ENCODE measurements around the gene RAI2. TPM values are rescaled to one million over a fixed set of nuclear protein-coding genes. Genes with fewer than 3 reads are reported as not detected.

RAI2 gene
- total and polyA plus RNA-seq, 8 donors, result 14.9 to 20.6 (median 16.9) TPM

DNA sequence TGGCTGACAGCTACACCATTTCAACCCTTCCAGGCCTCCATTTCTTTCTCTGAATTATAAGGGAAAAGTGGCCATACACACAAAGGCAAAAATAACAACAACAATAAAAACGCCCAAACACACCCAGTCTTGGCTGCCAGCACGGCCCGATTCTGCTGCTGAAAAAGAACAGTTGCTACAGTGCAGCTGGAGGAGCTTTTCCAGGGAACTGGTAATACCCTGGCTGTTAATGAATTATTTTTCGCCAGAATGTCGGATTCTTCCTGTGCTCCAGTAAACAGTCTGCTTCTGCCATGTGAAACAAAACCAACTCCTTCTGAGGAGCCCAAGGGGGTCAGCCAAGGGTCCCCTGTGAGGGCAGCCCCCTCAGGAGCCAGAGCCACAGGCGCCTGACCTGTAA is 6.6 kb downstream of the RAI2 start:
- intact Hi-C loops (cut with DNase I), result no loop called here
- DNase-seq, result no peak
- peaks cover 1 to 13% of the 10 kb centered on the region in 2 donors for H3K27me3 ChIP-seq
- no peaks in the 10 kb centered on the region for H3K4me1 ChIP-seq
- H3K27ac ChIP-seq, result no peak overlapping the region
- H3K9me3 ChIP-seq, result no peaks in the 10 kb centered on the region
- no peak overlapping the region for H3K4me3 ChIP-seq
- TF ChIP-seq, protein P1, sequence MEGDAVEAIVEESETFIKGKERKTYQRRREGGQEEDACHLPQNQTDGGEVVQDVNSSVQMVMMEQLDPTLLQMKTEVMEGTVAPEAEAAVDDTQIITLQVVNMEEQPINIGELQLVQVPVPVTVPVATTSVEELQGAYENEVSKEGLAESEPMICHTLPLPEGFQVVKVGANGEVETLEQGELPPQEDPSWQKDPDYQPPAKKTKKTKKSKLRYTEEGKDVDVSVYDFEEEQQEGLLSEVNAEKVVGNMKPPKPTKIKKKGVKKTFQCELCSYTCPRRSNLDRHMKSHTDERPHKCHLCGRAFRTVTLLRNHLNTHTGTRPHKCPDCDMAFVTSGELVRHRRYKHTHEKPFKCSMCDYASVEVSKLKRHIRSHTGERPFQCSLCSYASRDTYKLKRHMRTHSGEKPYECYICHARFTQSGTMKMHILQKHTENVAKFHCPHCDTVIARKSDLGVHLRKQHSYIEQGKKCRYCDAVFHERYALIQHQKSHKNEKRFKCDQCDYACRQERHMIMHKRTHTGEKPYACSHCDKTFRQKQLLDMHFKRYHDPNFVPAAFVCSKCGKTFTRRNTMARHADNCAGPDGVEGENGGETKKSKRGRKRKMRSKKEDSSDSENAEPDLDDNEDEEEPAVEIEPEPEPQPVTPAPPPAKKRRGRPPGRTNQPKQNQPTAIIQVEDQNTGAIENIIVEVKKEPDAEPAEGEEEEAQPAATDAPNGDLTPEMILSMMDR (IDR thresholded peaks at IDR 0.05), result no peak
- no peaks in the 10 kb centered on the region for H3K36me3 ChIP-seq
- ATAC-seq, result no peak

DNA sequence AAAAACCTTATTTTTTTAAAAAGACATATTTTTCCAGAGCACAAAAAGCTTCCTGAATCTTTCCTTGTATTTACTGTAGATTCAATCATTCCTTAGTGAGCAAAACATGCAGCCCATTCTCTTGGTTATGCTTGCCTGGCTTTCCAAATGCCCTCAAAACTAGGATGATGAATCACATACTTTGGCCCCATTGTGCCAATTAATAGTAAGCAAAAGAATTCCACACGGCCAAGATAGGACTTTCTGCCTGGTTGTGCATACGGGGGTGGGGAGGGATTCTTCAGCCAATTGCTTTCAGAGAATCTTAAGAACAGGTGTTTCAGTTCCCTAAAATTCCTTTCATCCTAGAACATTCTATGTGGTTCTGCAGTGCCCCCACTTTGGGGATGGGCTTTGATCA is 7.0 kb downstream of the RAI2 start:
- intact Hi-C loops (cut with DNase I), result no loop called here
- peak; percentile 29 for ATAC-seq
- DNase-seq, result no peak
- no peak overlapping the region for H3K27ac ChIP-seq
- TF ChIP-seq, protein P1 (IDR thresholded peaks at IDR 0.05), result no peak
- no peaks in the 10 kb centered on the region for H3K9me3 ChIP-seq
- H3K36me3 ChIP-seq, result no peaks in the 10 kb centered on the region
- H3K4me1 ChIP-seq, result no peaks in the 10 kb centered on the region
- no peak overlapping the region for H3K4me3 ChIP-seq
- H3K27me3 ChIP-seq, result peaks cover 0 to 9% of the 10 kb centered on the region in 2 donors

DNA sequence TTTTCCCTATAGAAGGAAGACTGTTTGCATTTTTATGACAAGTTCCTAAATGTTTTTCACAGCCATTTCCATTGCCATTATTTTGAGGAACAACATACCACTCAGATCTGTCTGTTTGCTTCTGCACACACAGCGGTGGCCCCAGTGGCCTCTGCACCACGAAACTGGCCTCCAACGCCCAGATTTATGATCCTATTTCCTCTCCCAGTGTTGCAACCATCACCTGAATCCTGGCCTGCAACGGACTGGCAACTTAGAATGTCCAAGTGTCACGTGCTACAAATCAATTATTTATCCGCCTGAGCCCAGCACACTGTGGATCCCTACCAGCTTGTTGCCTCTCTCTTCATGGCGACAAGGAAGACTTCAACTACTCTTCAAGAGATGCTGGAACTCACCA is 9.2 kb downstream of the RAI2 start:
- H3K27me3 ChIP-seq, result no peaks in the 10 kb centered on the region

DNA sequence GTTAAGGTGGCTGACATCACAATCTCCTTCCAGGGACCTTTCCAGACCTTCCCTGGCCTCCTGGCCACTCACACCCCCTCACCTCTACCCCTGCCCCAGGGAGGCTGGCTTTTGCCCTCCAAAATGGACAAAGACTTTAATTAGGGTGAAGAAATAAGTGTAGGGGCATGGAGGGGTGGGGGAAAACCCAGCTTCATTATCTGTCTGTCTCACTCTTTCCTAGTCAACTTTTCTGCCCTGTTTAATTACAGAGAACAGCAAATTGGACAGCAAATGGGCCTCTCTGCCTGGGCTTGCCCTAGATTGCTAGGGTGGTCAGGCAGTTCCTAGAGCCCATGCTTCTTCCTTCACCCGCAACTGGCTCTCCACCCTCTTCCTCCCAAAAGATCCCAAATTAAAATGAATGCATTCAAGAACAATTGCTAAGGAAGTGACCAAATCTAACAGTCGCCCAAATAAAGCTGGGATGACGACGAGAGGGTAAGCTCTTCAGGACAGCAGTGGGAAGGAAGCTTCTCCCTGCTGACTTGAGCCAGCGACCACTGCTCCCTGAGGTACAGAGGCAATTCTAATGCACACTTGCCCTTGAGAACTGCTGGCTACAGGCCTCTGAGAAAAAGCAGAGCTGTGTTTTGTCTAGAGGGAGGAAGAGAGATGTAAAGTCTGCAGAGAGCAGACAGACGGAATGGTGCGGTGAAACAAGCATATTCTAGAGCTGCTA is 12.4 kb downstream of the RAI2 start:
- TF ChIP-seq, protein P1 (IDR thresholded peaks at IDR 0.05), result no peak
- no peaks in the 10 kb centered on the region for H3K27me3 ChIP-seq
- peak overlapping the region; percentile 28 to 51 for H3K27ac ChIP-seq
- DNase-seq (no peak), ATAC-seq (no peak)
- intact Hi-C loops (cut with DNase I), result no loop called here
- H3K9me3 ChIP-seq, result no peaks in the 10 kb centered on the region
- no peaks in the 10 kb centered on the region for H3K36me3 ChIP-seq
- no peak overlapping the region for H3K4me3 ChIP-seq
- H3K4me1 ChIP-seq, result no peaks in the 10 kb centered on the region

More for the DNA sequence above, 9.2 kb downstream of the RAI2 start:
- no peak overlapping the region for H3K4me3 ChIP-seq
- no peaks in the 10 kb centered on the region for H3K4me1 ChIP-seq
- ATAC-seq, result no peak
- TF ChIP-seq, protein P1 (IDR thresholded peaks at IDR 0.05), result no peak
- no peak for DNase-seq
- intact Hi-C loops (cut with DNase I), result no loop called here
- H3K36me3 ChIP-seq, result no peaks in the 10 kb centered on the region
- H3K9me3 ChIP-seq, result no peaks in the 10 kb centered on the region
- H3K27ac ChIP-seq, result no peak overlapping the region

DNA sequence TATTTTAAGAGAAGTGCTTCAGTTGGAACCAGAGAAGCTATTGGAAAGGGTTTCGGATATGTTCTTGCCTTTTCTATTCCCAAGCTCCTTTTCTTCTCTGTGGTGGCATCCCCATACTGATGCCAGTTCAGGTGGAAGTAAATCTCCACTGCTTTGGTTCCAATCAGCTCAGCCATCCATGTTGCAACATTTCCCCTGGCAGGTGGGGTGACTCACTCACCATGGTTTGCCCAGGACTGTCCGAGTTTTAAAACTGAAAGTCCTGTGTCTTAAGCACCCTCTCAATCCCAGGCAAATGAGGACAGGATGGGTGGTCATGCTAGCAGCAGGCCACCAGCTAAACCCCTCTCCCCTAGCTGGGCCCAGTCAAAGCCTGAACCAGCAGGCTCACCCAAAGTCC is 15.1 kb downstream of the RAI2 start:
- no peaks in the 10 kb centered on the region for H3K36me3 ChIP-seq
- H3K27ac ChIP-seq, result no peak overlapping the region
- H3K9me3 ChIP-seq, result no peaks in the 10 kb centered on the region
- intact Hi-C loops (cut with DNase I), result no loop called here
- H3K4me3 ChIP-seq, result no peak overlapping the region
- no peaks in the 10 kb centered on the region for H3K27me3 ChIP-seq
- peak; percentile 79 for ATAC-seq
- TF ChIP-seq, protein P1 (IDR thresholded peaks at IDR 0.05), result no peak
- no peaks in the 10 kb centered on the region for H3K4me1 ChIP-seq
- no peak for DNase-seq

Measured in left lung (tissue), 10 donors.